ENCODE data around the gene CD70.
"Not testable (repeated sequence)": the region's sequence is repeated elsewhere in the genome, so short reads cannot be mapped to it uniquely, and the experiment has no call there.

CD70 gene

DNA sequence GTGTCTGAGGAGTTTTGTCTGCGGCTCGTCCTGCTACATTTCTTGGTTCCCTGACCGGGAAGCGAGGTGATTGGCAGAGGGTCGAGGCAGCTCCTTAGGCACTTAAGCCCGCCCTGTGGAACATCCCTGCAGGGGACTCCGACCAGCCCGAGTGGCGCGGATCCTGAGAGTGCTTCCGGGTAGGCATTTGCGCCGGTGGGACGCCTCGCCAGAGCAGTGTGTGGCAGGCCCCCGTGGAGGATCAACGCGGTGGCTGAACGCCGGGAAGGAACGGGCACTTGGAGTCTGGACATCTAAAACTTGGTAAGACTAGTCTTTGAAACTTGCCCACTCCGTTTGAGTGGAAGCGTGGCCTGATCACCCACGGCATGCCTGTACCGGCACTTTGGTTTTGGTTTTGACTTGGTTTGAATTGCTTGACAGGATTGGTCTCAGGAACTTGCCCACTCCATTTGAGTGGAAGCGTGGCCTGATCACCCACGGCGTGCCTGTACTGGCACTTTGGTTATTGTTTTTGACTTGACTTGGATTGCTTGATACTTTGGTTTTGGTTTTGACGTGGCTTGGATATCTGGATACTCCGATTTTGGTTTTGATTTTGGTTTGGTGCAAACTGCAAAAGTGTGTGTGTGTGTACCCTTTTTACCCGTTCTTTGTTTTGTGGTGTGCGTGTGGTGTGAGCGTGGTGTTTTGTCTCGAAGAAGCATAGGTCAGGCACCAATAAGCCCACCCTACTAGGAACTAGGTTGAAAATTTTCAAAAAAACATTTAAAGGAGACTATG is 6.7 kb upstream of the CD70 start:
- not testable (repeated sequence) for DNase-seq

DNA sequence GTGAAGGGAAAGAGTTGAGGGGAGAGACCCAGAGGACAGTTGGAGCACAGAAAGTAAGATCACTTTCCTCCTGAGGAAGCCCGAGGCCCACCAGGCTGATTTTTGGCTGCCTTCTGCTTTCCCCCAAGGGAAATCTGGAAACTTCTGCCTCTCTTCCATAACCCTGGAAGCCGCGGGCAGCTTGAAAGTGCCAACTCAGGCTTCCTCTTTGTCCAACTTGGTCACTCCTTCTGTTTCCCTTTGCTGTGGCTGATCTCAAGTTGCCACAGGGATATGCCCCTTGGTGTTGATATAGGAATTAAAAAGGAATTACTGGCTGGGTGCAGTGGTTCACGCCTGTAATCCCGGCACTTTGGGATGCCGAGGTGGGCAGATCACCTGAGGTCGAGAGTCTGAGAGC is 5.7 kb upstream of the CD70 start:
- no peak for DNase-seq

DNA sequence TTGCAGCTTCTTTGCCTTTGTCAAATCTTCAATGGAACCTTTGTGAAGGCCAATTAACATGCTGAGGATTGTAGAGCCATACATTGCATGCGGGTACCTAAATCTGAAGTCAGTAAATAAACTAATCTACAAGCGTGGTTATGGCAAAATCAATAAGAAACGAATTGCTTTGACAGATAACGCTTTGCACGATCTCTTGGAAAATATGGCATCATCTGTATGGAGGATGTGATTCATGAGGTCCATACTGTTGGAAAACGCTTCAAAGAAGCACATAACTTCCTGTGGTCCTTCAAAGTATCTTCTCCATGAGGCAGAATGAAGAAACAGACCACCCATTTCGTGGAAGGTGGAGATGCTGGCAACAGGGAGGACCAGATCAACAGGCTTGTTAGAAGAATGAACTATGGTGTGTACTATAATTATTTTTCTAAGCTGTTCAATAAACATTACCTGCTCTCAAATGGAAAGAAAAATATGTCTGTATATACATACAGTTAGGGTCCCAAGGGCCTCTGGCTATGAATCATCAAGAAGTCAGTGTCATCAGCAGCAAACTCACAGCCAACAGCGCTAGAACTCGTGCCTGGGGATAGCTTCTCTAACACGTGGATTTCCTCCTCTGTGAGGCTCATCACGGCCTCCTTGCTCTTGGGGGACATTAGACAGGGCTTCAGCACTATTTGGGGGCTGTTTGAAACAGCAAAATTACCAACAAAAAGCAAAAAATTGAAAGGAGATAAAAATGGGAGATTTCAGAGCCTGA is 2.9 kb upstream of the CD70 start:
- no peak for DNase-seq

- no peak for DNase-seq
These were observed 608 bp downstream of the CD70 start for GRCh38 chr19:6590258-6590826.

DNA sequence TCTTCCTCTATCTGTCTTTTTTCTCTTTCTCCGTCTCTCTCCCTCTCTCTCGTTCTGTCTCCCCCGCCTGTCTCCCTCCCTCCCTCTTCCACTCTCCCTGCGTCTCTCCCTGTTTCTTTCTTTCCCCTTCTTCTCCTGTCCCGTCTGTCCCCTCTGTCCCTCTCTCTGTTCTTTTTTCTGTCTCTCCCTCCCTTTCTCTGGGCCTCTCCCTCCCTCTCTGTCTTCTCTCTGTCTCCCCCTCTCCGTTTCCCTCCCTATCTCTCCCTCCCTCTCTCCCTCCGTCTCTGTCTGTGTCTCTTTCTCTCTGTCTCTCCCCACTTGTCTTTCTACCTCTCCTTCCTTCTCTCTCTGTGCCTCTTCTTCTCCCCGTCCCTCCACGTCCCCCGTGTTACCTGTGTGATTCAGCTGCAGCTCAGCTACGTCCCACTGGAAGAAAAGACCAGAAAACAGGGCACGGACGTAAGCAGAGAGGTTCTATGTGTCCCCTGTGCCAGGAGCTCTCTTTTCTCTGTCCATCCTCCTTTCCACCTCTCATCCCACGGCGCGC is 1.2 kb downstream of the CD70 start:
- no peak for DNase-seq

DNA sequence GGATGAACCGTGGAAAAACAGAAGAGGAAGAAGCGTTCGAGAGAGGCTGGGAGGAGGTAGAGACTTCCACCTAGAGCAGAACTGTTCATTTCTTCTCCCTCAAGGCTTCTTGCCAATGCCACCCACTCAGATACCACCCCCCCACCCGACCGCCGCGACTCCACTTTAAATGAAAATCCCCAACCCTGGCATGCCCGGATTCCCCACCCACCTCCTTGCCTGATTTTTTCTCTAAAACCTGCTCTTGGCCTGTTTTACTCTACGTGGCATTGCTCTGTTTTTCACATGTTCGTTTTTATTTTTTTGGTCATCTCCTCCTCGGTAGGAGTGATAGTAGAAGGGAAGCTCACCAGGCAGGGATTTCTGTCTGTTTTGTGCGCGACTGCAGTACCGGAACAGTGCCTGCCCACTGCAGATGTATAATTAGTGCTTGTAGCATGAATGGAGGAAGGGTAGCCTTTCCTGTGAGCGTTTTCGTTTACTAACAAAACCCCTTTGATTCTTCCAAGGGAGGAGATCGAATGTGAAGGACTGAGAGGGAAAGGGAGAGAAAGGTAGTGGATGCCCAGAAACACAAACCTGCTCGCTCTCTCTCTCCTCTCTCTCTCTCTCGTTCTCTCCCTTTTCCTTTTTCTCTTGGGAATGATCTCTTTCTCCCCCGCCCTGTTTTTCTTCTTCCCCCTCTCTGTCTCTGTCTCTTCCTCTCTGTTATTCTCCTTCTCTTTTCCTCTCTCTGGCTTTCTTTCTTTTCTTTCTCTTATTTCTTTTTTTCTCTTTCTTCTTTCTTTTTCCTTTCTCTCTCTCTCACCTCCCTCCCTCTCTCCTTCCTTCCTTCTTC is 2.2 kb downstream of the CD70 start:
- DNase-seq: no peak

- DNase-seq: no peak
These were observed 2.9 kb downstream of the CD70 start for GRCh38 chr19:6587998-6588507.

- DNase-seq: no peak
These were observed 3.7 kb downstream of the CD70 start for GRCh38 chr19:6587093-6587820.

GRCh38 chr19:6586726-6587092 is 4.2 kb downstream of the CD70 start:
- no peak for DNase-seq

DNA sequence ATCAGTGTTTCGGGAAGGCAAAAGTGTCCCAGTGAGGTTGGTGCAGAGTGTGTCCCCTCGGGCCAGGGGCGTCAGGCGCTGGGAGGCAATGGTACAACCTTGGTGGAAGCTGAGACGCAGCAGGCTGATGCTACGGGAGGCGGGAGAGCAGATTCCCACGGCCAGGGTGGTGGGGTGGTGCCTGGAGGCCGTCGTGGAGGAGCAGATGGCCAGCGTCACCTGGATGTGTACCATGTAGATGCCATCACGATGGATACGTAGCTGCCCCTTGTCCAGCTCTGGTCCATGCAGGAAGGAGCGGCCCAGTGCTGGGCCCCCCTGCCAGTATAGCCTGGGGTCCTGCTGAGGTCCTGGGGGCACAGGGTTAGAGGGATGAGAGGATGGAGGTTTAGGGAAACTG is 4.9 kb downstream of the CD70 start:
- no peak for DNase-seq

DNA sequence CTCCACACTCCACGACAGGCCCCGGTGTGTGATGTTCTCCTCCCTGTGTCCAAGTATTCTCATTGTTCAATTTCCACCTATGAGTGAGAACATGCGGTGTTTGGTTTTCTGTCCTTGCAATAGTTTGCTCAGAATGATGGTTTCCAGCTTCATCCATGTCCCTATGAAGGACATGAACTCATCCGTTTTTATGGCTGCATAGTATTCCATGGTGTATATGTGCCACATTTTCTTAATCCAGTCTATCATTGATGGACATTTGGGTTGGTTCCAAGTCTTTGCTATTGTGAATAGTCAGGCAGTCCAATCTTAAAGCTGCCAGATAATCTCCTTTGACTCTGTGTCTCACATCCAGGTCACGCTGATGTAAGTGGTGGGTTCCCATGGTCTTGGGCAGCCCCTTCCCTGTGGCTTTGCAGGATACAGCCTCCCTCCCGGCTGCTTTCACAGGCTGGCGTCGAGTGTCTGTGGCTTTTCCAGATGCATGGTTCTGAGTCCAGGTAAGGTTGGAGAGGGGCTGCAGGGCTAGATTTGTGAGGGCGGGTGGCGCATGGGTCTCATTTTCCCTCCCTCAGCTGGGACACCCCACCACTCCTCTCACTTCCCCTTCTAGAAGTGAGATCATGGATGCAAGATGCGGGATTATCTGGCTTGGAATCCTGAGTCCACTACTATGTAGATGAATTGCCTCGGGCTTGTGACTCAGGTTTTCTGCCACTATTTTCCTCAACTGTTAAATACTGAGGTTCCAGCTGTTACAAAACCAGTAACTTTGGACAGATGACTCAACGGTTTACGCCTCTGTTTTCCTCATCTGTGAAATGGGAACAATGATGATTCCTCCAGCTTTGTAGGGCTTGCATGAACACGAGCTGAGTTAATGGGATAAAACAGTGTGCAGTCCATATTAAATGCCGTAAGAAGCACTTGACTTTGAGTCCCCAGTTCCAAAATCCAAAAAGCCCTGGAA is 8.2 kb downstream of the CD70 start:
- DNase-seq: not testable (repeated sequence)

- DNase-seq: peak; percentile 88
These were observed 10.6 kb downstream of the CD70 start for GRCh38 chr19:6580313-6580712.

DNA sequence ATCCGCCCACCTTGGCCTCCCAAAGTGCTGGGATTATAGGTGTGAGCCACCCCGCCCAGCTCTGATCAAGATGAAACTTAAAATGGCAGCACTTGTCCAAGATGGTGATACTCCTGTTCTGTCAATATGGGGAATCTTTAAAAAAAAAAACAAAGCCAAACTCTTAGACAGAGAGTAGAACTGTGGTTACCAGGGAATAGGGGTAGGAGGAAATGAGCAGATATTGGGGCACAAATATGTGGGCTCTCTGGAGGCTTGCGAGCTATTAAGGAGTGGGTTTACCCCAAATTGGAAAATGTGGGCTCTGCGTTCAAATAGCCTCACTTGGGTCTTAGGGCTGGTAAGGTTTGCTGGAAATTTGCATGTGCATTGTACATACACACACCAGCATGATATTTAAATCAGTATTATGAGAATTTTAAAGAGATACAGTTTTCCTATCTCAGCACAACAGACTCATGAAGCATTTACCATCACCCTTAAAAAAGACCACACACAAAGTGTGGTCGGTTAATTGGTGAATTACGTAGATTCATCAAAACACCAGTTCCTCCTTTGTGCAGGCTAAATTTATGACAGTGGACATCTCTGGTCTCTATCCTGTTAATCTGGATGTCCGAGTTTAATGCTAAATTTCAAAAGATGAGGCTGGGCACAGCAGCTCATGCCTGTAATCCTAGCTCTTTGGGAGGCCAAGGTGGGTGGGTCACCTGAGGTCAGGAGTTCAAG is 11.3 kb downstream of the CD70 start:
- no peak for DNase-seq

DNA sequence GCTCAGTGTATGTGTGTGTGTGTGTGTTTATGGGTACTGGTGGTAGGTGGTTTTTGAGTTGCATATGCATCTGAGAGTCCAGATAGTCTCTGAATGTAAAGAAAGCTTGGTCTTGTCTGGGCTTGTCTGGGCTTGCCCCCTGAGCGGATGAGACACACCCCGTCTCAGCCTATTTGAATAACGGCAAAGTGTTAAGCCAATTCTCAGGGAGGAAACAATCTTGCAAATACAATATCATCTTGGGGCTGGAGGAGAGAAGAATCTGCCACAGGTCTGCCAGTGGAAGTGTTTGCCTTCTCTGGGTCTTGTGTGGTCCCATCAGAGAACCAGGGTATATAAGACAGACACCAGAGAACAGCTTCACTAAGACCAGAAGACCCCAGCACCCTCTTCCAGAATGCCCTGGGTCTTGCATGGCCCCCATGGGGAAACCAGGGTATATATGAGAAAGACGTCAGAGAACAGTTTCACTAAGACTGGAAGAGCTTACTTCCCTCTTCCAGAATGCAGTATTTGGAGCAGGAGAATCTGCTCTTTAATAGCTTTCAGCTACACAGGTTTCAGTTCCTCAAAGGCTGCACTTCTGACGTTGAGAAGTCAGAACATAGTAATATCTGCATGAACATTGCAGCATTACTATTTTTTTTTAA is 13.3 kb downstream of the CD70 start:
- DNase-seq: no peak

GRCh38 chr19:6576869-6577475 is 14.0 kb downstream of the CD70 start:
- DNase-seq: no peak

DNA sequence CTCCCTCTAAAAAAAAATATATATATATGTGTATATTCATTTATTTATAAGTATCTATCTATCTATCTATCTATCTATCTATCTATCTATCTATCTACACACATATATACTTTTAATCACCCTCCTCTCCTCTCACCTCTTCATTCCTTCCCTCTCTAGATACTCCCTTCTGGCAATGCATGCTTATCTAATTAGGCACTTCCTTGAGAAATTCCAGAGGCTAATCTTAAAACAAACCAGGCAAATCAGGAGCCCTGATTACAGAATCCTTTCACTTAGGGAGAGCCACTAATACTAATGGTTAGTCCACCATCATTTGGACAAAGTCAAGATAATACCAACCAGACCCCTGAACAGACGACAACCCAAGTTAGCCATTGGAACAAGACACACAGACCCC is 17.6 kb downstream of the CD70 start:
- no peak for DNase-seq

GRCh38 chr19:6572217-6572616 is 18.7 kb downstream of the CD70 start:
- no peak for DNase-seq

DNA sequence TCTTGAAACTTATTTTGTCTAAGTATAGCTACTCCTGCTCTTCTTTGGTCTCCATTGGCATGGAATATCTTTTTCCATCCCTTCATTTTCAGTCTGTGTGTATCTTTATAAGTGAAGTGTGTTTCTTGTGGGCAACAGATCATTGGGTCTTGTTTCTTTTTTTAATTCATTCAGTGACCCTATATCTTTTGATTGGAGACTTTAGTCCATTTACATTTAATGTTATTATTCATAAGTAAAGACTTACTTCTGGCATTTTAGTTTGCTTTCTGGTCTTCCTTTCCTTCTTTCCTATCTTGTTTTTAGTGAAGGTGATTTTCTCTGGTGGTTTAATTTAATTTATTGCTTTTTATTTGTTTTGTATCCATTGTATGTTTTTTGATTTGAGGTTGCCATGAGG is 19.8 kb downstream of the CD70 start:
- no peak for DNase-seq

DNA sequence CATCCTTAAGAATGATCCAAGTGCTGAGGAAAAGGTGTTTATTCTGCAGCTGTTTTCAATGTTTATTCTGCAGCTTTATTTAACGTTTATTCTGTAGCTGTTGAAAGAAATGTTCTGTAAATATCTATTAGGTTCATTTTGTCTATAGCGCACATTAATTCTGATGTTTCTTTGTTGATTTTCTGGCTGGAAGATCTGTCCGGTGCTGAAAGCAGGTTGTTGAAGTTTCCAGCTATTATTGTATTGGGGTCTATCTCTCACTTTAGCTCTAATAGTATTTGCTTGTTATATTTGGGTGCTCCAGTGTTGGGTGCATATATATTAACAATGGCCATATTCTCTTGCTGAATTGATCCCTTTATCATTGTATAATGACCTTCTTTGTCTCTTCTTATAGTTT is 20.2 kb downstream of the CD70 start:
- DNase-seq: no peak

Measured in kidney glomerular epithelial cell (primary cell).